Measurements from ENCODE around the gene PITX1.

Gene PITX1

GRCh38 chr5:135056316-135057030 is 22.4 kb upstream of the PITX1 start:
- 96% methylated on average over 5 of the region's 8 CpGs for WGBS (ENCODE audit: insufficient coverage)
- CTCF ChIA-PET = no interaction called here

DNA sequence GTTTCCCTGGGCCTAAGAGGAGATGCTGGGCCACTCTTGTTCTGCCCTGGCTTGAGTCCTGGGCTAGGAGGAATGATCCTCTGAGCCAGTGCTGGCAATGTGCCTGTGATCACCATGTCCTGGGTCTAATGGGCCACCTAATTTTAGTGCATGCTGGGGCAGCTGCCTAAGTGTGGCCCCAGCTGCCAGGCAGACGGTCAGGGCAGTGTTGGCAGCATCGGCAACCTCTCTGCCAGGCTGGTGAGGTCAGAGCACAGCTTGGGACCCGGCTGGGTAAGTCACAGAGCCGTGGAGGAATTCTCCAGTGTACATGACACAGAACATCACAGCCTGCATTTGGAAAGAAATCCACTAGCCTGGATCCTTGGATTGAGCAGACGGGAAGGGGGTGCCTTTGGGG is 21.4 kb upstream of the PITX1 start:
- Histone ChIP-seq H3K4me1 (ENCODE audit: control extremely low read depth in 1 of 4, control insufficient read depth in 4 of 4, insufficient read depth in 4 of 4, low read length in 3 of 4) (peaks cover 2 to 10% (median 10%) of the 10 kb centered on the region in 4 experiments), H3K27ac (ENCODE audit: insufficient read depth in 1 of 2, low read depth in 1 of 2, low read length in 2 of 2, poor library complexity in 1 of 2, severe bottlenecking in 2 of 2) (no peak overlapping the region), H3K27me3 (replicated peaks in 2 of 5; ENCODE audit: control insufficient read depth in 4 of 5, insufficient read depth in 5 of 5, low read length in 4 of 5) (peaks cover 10 to 86% (median 40%) of the 10 kb centered on the region in 5 experiments), H3K4me3 (ENCODE audit: control insufficient read depth in 1 of 7, extremely low read depth in 1 of 7, insufficient read depth in 4 of 7, low read depth in 2 of 7, low read length in 6 of 7) (no peak overlapping the region), H3K36me3 (ENCODE audit: control insufficient read depth in 4 of 4, insufficient read depth in 4 of 4, low read length in 3 of 4) (no peaks in the 10 kb centered on the region), H3K9me3 (ENCODE audit: control extremely low read depth in 1 of 5, control insufficient read depth in 4 of 5, insufficient read depth in 2 of 5, low read depth in 1 of 5, low read length in 4 of 5) (no peaks in the 10 kb centered on the region)
- POLR2A ChIA-PET = no interaction called here
- CTCF ChIA-PET = no interaction called here
- 92% methylated on average over 4 of the region's 5 CpGs for WGBS (ENCODE audit: insufficient coverage)
- DNase-seq = no peak

More at GRCh38 chr5:135056316-135057030, 22.4 kb upstream of the PITX1 start:
- DNase-seq = no peak
- no peaks in the 10 kb centered on the region for H3K9me3 ChIP-seq (ENCODE audit: control extremely low read depth in 1 of 5, control insufficient read depth in 4 of 5, insufficient read depth in 2 of 5, low read depth in 1 of 5, low read length in 4 of 5)
- peaks cover 2 to 10% (median 9%) of the 10 kb centered on the region in 4 experiments for H3K4me1 ChIP-seq (ENCODE audit: control extremely low read depth in 1 of 4, control insufficient read depth in 4 of 4, insufficient read depth in 4 of 4, low read length in 3 of 4)
- H3K36me3 ChIP-seq (ENCODE audit: control insufficient read depth in 4 of 4, insufficient read depth in 4 of 4, low read length in 3 of 4) = no peaks in the 10 kb centered on the region
- no peak overlapping the region for H3K4me3 ChIP-seq (ENCODE audit: control insufficient read depth in 1 of 7, extremely low read depth in 1 of 7, insufficient read depth in 4 of 7, low read depth in 2 of 7, low read length in 6 of 7)
- POLR2A ChIA-PET = no interaction called here
- H3K27ac ChIP-seq (ENCODE audit: insufficient read depth in 1 of 2, low read depth in 1 of 2, low read length in 2 of 2, poor library complexity in 1 of 2, severe bottlenecking in 2 of 2) = no peak overlapping the region
- peaks cover 2 to 75% (median 30%) of the 10 kb centered on the region in 5 experiments for H3K27me3 ChIP-seq (replicated peaks in 2 of 5; ENCODE audit: control insufficient read depth in 4 of 5, insufficient read depth in 5 of 5, low read length in 4 of 5)

DNA sequence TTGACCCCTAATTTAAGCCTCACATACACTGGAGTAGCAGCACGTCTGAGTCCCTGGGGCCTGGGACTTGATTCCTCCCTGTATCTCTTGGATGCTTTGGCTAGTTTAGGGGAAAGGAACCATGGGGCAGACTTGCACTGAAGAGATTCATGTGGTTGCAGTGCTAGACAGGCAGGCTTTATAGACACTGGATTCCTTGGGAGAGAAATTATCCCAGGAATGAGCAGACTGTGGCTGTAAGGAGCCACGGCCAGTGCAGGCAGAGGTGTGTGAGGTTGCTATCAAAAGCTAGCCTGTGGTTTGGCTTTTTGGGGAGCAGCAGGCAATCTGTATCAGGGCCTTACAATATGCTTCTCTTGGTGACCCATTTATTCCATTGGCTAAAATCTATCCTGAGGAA is 20.5 kb upstream of the PITX1 start:
- ChIA-PET POLR2A (no interaction called here), CTCF (no interaction called here)

GRCh38 chr5:135053989-135054388 is 20.0 kb upstream of the PITX1 start:
- no peak for DNase-seq
- ChIA-PET POLR2A (no interaction called here), CTCF (no interaction called here)
- Histone ChIP-seq H3K4me1 (ENCODE audit: control extremely low read depth in 1 of 4, control insufficient read depth in 4 of 4, insufficient read depth in 4 of 4, low read length in 3 of 4) (peaks cover 2 to 13% (median 10%) of the 10 kb centered on the region in 4 experiments), H3K36me3 (ENCODE audit: control insufficient read depth in 4 of 4, insufficient read depth in 4 of 4, low read length in 3 of 4) (no peaks in the 10 kb centered on the region), H3K27ac (ENCODE audit: insufficient read depth in 1 of 2, low read depth in 1 of 2, low read length in 2 of 2, poor library complexity in 1 of 2, severe bottlenecking in 2 of 2) (no peak overlapping the region), H3K9me3 (ENCODE audit: control extremely low read depth in 1 of 5, control insufficient read depth in 4 of 5, insufficient read depth in 2 of 5, low read depth in 1 of 5, low read length in 4 of 5) (no peaks in the 10 kb centered on the region), H3K27me3 (replicated peaks in 2 of 5; ENCODE audit: control insufficient read depth in 4 of 5, insufficient read depth in 5 of 5, low read length in 4 of 5) (peaks cover 10 to 97% (median 41%) of the 10 kb centered on the region in 5 experiments), H3K4me3 (ENCODE audit: control insufficient read depth in 1 of 7, extremely low read depth in 1 of 7, insufficient read depth in 4 of 7, low read depth in 2 of 7, low read length in 6 of 7) (no peak overlapping the region)
- WGBS (ENCODE audit: insufficient coverage) = 72% methylated on average over 8 of the region's 8 CpGs

More for the DNA sequence above, 20.5 kb upstream of the PITX1 start:
- Histone ChIP-seq H3K9me3 (ENCODE audit: control extremely low read depth in 1 of 5, control insufficient read depth in 4 of 5, insufficient read depth in 2 of 5, low read depth in 1 of 5, low read length in 4 of 5) (no peaks in the 10 kb centered on the region), H3K27ac (ENCODE audit: insufficient read depth in 1 of 2, low read depth in 1 of 2, low read length in 2 of 2, poor library complexity in 1 of 2, severe bottlenecking in 2 of 2) (no peak overlapping the region), H3K4me1 (ENCODE audit: control extremely low read depth in 1 of 4, control insufficient read depth in 4 of 4, insufficient read depth in 4 of 4, low read length in 3 of 4) (peaks cover 2 to 13% (median 10%) of the 10 kb centered on the region in 4 experiments), H3K36me3 (ENCODE audit: control insufficient read depth in 4 of 4, insufficient read depth in 4 of 4, low read length in 3 of 4) (no peaks in the 10 kb centered on the region), H3K4me3 (ENCODE audit: control insufficient read depth in 1 of 7, extremely low read depth in 1 of 7, insufficient read depth in 4 of 7, low read depth in 2 of 7, low read length in 6 of 7) (no peak overlapping the region), H3K27me3 (replicated peaks in 2 of 5; ENCODE audit: control insufficient read depth in 4 of 5, insufficient read depth in 5 of 5, low read length in 4 of 5) (peaks cover 10 to 94% (median 41%) of the 10 kb centered on the region in 5 experiments)
- WGBS (ENCODE audit: insufficient coverage) = 100% methylated on average over 2 of the region's 2 CpGs
- DNase-seq = no peak

DNA sequence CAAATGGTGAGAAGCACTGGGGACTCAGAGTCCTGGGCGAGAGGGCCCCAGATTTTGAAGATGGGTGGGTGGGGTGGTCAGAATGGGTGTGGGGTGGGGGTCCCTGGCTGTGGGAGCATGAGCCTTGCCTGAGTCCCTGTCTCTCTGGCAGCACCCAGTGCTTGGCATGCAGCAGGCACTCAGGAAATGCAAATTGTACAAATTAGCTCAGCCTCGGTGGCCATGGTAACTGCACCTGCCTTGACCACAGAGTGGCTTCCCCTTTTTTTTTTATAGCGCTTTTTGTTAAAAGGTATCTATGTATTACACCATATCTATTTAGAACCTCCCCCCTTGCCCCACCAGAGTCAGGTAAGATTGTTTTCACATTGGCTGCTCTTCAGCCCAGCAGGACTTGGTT is 19.2 kb upstream of the PITX1 start:
- H3K27me3 ChIP-seq (replicated peaks in 2 of 5; ENCODE audit: control insufficient read depth in 4 of 5, insufficient read depth in 5 of 5, low read length in 4 of 5) = peaks cover 10 to 97% (median 41%) of the 10 kb centered on the region in 5 experiments
- H3K9me3 ChIP-seq (ENCODE audit: control extremely low read depth in 1 of 5, control insufficient read depth in 4 of 5, insufficient read depth in 2 of 5, low read depth in 1 of 5, low read length in 4 of 5) = no peaks in the 10 kb centered on the region
- peak; percentile 54 to 84 (median 79) for DNase-seq
- no peak overlapping the region for H3K27ac ChIP-seq (ENCODE audit: insufficient read depth in 1 of 2, low read depth in 1 of 2, low read length in 2 of 2, poor library complexity in 1 of 2, severe bottlenecking in 2 of 2)
- H3K36me3 ChIP-seq (ENCODE audit: control insufficient read depth in 4 of 4, insufficient read depth in 4 of 4, low read length in 3 of 4) = no peaks in the 10 kb centered on the region
- ChIA-PET CTCF (interaction anchor here (0.6 to 0.9 kb wide), 2 partner anchors 10 to 13 kb away, joined by 3 to 4 read pairs; no protein-coding TSS in a partner anchor), POLR2A (no interaction called here)
- peaks cover 2 to 13% (median 10%) of the 10 kb centered on the region in 4 experiments for H3K4me1 ChIP-seq (ENCODE audit: control extremely low read depth in 1 of 4, control insufficient read depth in 4 of 4, insufficient read depth in 4 of 4, low read length in 3 of 4)
- no peak overlapping the region for H3K4me3 ChIP-seq (ENCODE audit: control insufficient read depth in 1 of 7, extremely low read depth in 1 of 7, insufficient read depth in 4 of 7, low read depth in 2 of 7, low read length in 6 of 7)
- WGBS (ENCODE audit: insufficient coverage) = 38% methylated on average over 1 of the region's 3 CpGs

GRCh38 chr5:135052511-135053145 is 18.6 kb upstream of the PITX1 start:
- H3K9me3 ChIP-seq (ENCODE audit: control extremely low read depth in 1 of 5, control insufficient read depth in 4 of 5, insufficient read depth in 2 of 5, low read depth in 1 of 5, low read length in 4 of 5) = no peaks in the 10 kb centered on the region
- H3K4me1 ChIP-seq (ENCODE audit: control extremely low read depth in 1 of 4, control insufficient read depth in 4 of 4, insufficient read depth in 4 of 4, low read length in 3 of 4) = peaks cover 2 to 13% (median 10%) of the 10 kb centered on the region in 4 experiments
- no peak overlapping the region for H3K27ac ChIP-seq (ENCODE audit: insufficient read depth in 1 of 2, low read depth in 1 of 2, low read length in 2 of 2, poor library complexity in 1 of 2, severe bottlenecking in 2 of 2)
- 78% methylated on average over 3 of the region's 6 CpGs for WGBS (ENCODE audit: insufficient coverage)
- no peaks in the 10 kb centered on the region for H3K36me3 ChIP-seq (ENCODE audit: control insufficient read depth in 4 of 4, insufficient read depth in 4 of 4, low read length in 3 of 4)
- no peak overlapping the region for H3K4me3 ChIP-seq (ENCODE audit: control insufficient read depth in 1 of 7, extremely low read depth in 1 of 7, insufficient read depth in 4 of 7, low read depth in 2 of 7, low read length in 6 of 7)
- DNase-seq = no peak
- peaks cover 10 to 97% (median 45%) of the 10 kb centered on the region in 5 experiments for H3K27me3 ChIP-seq (replicated peaks in 2 of 5; ENCODE audit: control insufficient read depth in 4 of 5, insufficient read depth in 5 of 5, low read length in 4 of 5)
- ChIA-PET POLR2A (no interaction called here), CTCF (interaction anchor here (0.9 kb wide), 1 partner anchor 14 kb away, joined by 4 read pairs; no protein-coding TSS in a partner anchor)

GRCh38 chr5:135051872-135052271 is 17.8 kb upstream of the PITX1 start:
- 50% methylated on average over 9 of the region's 11 CpGs for WGBS (ENCODE audit: insufficient coverage)
- no peaks in the 10 kb centered on the region for H3K36me3 ChIP-seq (ENCODE audit: control insufficient read depth in 4 of 4, insufficient read depth in 4 of 4, low read length in 3 of 4)
- no peak overlapping the region for H3K4me3 ChIP-seq (ENCODE audit: control insufficient read depth in 1 of 7, extremely low read depth in 1 of 7, insufficient read depth in 4 of 7, low read depth in 2 of 7, low read length in 6 of 7)
- peaks cover 10 to 96% (median 48%) of the 10 kb centered on the region in 5 experiments for H3K27me3 ChIP-seq (replicated peaks in 2 of 5; ENCODE audit: control insufficient read depth in 4 of 5, insufficient read depth in 5 of 5, low read length in 4 of 5)
- H3K9me3 ChIP-seq (ENCODE audit: control extremely low read depth in 1 of 5, control insufficient read depth in 4 of 5, insufficient read depth in 2 of 5, low read depth in 1 of 5, low read length in 4 of 5) = no peaks in the 10 kb centered on the region
- DNase-seq = no peak
- H3K4me1 ChIP-seq (ENCODE audit: control extremely low read depth in 1 of 4, control insufficient read depth in 4 of 4, insufficient read depth in 4 of 4, low read length in 3 of 4) = peaks cover 2 to 13% (median 10%) of the 10 kb centered on the region in 4 experiments
- no peak overlapping the region for H3K27ac ChIP-seq (ENCODE audit: insufficient read depth in 1 of 2, low read depth in 1 of 2, low read length in 2 of 2, poor library complexity in 1 of 2, severe bottlenecking in 2 of 2)
- CTCF ChIA-PET = interaction anchor here (0.6 kb wide), 1 partner anchor 157 kb away, joined by 3 read pairs; no protein-coding TSS in a partner anchor
- POLR2A ChIA-PET = no interaction called here

Measured in common myeloid progenitor, CD34-positive (primary cell).